HG02884 (cell line): ENCODE data around the gene ZNF750.
"Not testable (repeated sequence)": the region's sequence is repeated elsewhere in the genome, so short reads cannot be mapped to it uniquely, and the experiment has no call there.

Experiments used
- ATAC-seq: cut with Tn5 transposase; IDR thresholded peaks from one replicate; pipeline ENCODE4 v1.9.1; 2021; ENCODE audit warnings: mild to moderate bottlenecking, moderate library complexity; ENCODE audit not compliant: unreplicated experiment

The ZNF750 gene

DNA sequence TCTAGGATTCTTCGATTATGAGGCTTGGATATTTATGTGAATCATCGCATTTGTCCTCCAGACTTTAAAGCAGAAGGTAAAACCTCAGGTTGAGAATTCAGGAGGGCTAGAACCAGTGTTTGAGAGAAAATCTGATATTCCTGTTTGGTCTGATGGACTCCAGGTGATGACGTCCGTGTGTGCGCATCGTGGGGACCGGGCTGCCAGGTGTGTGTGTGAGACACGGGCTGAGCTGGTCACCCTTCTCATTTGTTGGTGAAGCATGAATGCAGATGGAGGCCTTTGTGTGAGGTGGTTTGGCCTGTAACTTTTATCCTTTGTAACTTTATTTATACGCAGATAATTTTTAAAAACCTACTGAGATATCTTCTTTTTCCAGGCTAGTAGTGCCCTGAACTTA is 42.8 kb downstream of the ZNF750 start:
- ATAC-seq: no peak

DNA sequence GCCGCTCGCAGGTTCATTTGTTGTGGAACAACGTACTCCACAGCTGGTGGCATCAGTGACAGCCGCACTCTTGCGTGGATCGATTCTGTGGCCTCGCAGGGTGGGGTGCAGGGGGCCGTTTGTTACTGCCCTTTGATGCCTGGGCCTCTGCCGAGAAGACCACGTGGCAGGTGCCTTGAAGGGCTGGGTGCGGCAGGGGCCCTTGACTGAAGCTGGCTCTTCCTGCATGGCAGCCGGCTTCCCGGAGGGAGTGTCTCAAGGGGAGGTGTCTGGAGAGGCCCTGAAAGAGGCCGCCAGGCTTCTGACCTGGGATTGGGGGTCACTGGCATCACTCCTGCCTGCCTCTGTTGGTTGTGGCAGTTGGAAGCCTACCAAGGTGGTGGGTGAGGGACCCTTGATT is 44.2 kb downstream of the ZNF750 start:
- ATAC-seq: no peak

DNA sequence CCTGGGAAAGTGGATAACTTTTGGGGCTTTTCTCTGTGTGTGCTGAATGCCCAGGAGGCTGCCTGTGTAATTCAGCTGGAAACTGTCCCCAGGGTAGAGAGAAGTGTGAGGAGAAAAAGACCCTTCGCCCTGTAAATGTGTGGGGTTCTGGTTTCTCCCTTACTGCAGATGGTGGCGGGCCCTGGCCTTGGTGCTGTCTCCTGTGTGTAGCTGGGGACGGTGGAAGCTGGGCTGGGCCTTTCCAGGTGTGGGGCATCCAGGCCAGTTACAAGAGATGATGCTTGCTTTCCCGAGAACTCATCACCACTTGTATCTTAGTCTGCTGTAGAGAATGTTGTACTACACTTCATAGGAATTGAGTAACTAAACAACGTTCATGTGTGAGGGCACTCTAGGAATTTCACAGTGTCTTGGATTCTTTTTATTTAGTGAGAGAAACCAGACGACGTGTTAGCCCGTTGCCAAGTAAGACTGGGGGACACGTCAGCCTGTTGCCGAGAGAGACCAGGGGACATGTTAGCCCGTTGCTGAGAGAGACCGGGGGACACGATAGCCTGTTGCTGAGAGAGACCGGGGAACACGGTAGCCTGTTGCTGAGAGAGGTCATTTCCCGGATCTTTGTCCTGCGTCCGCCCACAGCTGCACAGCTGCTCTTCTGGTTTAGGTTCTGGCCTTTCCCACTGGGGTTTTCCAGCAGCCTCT is 44.9 kb downstream of the ZNF750 start:
- ATAC-seq: no peak

DNA sequence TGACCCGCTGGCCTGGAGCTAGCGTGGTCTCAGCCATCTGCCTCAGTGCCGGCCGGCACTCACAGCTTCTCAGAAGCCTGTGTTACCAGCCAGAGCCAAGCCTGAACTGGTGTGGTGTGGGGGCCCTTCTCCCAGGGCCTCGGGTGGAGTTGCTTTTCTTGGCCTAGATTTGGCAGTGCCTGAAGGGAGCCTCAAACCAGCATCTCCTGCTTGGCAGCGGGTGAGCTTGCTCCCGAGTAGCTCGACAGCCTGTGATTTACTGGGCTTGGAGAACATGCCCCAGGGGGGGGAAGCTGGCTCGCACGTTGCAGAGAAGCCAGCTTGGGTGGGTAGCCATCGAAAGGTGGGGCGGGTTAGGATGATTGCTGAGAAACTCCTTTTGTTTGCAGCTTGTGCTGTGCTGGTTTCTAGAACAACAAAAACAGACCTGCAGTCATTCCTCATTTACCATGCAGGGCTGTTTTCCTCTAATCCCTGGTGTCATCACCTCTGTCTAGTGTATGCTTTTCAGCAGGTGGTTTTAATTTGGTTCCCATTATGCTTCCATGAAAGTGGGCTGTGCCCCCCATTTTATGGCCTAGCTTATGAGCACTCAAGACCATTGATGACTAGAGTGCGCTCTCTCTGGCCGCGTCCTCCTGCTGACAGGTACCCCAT is 45.7 kb downstream of the ZNF750 start:
- no peak for ATAC-seq

DNA sequence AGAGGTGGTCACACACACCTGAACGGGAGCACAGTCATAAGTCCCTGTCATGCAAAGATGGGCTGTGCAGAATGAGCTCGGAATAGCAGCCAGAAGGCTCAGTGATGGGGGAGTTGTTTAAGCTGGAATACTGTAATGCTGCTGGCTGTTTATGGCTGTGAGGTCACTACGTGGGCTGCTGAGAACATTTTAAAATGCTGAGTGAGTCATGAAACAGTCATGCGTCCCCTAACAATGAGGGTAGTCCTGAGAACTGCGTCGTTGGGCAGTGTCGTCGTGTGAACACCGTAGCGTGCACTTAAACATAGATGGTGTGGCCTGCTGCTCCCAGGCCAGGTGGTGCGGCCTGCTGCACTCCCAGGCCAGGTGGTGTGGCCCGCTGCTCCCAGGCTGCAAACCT is 48.3 kb downstream of the ZNF750 start:
- ATAC-seq: no peak

DNA sequence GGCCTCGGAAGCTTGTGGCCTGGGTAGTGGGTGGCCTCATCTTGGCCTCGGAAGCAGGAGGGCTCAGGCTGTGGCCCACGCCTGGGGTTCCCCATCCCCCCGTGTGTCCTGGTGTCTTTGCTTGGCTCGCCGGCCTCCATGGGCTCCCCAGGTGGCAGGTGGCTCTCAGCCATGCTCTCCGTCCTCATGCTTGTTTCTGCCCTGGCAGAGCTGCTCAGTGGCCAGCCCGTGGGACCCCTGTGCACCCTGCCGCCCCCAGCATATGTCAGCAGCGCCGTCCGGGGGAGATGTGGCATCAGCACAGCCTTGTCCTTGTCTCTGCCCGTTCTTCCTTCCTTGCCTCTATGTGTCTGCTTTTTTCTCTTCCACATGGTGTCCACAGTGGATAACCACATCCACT is 49.4 kb downstream of the ZNF750 start:
- ATAC-seq: no peak

DNA sequence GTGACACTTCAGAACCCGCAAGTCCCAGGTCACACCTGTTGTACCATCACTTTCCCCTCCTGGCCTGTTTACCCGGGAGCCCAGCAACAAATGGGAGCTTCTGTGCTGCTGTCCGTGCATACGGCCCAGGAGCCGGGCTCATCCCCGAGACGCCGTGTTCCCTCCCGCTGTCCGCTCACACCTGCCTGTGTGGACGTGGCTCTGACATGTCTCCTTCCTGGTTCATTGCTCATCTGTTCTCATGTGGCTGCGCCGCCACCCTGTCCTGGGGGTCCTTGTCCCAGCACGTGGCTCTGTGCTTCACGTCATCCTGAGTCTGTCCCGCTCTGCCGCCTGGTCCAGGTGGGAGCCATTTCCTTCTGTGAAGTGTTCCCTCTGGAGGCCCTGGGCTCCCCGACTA is 50.0 kb downstream of the ZNF750 start:
- ATAC-seq: no peak

DNA sequence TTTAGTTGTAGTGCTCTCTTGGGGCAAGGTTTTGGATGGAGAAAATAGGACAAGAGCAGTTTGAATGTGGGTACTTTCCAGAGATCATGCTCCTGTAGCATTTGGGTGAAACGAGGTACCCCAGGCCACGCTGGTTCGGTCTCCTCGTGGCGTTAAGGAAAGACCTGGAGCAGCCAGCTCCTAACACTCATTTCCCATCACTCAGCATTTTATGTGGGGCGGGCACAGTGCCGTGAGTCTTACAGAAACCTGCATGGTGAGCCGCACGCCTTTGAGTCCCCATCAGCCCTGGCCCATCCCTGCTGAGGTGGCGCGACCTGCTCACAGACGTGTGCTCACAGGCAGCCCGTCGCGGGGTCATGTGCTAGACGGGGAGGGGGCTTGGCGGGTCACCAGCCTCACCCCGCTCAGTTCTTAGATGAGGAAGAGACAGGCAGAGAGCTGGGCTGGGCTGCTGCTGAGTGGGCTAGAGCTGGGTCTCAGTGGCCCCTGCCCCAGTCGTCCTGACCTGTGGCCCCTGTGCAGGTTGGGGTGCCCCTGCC is 50.7 kb downstream of the ZNF750 start:
- no peak for ATAC-seq

DNA sequence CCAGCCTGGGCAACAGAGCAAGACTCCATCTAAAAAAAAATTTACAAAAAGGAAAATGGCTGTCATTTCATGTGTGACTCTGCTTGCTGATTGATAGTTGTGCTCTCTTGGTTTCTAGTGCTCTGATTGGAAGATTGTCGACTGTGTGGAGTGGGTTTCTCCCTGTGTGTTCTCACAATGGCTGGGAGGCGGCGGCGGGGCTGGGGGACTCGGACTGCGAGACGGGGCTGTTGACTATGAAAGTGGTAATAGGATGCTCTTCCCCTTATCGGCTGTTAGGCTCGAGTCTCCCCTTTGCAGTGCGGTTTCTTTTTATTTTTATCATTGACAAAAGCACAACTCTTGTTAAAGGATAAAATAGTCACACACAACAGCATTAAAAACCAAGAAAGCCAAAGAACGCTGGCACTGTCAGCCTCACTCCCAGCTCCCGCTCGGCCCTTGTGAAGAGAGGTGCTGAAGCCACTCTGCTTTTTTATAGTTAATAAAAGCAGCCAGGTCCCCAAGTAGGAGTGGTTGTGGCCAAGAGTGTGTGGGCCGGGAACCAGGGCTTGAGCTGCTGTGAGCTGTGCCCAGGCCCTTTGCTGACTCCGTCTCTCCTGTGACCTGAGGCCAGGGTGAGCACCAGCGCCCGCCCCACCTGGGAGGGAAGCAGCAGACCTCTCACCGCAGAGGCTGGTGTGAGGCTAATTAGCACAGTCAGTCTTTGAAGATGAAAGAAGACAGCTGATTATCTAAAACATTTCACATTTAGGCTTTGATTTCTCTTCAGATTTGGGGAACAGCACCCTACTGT is 51.4 kb downstream of the ZNF750 start:
- ATAC-seq: no peak

DNA sequence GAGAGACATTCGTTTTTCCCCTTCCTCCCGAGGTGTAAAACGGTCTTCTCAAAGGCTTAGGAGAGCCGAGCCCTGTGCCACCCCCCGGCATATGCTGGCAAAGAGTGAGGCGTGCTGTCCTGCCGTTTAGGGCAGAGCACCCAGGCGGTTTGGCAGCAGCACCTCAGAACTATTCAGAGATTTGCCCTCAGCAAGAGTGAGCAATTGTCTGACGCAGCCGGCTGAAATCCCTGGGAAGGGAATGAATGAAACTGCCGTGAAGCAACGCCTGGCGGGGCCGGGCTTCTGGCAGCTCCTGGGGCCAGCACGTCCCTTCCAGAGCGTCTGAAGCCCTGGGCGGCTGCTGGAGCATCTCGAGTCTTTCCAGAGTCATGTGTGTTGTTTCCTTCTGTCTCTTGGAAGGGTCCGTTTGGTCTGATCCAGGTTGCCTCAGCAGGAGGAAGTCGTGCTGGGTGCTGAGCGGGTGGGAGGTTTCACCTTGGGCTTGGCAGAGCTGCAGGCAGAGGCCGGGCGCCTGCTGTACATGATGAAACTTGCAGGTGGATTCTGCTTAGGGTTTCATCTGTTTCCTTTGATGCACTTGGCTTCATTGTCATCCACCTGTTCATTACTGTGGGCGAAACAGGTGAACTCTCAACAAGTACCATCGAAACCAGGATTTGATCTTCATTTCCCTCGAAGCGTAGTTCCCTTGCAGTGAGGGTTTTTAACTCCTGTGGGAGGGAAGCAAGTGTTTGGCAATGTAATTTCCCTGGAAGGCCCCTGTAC is 52.6 kb downstream of the ZNF750 start:
- no peak for ATAC-seq

DNA sequence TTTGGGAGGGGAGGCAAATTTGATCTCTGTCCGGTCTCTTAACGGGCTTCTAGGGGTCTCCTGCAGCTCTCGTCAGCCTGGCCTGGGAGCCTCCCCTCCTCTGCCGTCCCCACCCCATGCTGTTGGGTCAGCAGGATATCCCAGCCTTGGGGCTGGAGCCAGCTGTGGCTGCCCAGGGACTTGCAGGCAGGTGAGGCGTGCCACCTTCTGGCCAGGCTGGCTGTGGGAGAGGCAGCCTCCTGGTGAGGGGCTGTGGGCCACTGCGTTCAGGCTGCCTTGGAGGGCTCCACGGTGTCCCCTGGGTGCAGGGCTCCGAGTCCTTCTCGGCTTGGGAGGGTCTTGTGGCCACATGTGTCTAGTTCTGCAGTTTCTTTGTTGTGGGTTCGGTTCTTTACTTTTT is 53.4 kb downstream of the ZNF750 start:
- no peak for ATAC-seq

DNA sequence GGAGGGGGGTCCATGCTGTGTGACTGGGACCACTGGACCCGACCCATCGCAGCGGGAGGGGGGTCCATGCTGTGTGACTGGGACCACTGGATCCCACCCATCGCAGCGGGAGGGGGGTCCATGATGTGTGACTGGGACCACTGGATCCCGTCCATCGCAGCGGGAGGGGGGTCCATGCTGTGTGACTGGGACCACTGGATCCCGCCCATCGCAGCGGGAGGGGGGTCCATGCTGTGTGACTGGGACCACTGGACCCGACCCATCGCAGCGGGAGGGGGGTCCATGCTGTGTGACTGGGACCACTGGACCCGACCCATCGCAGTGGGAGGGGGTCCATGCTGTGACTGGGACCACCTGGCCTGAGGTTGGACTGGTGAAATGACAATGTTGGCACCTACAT is 54.2 kb downstream of the ZNF750 start:
- ATAC-seq: not testable (repeated sequence)

DNA sequence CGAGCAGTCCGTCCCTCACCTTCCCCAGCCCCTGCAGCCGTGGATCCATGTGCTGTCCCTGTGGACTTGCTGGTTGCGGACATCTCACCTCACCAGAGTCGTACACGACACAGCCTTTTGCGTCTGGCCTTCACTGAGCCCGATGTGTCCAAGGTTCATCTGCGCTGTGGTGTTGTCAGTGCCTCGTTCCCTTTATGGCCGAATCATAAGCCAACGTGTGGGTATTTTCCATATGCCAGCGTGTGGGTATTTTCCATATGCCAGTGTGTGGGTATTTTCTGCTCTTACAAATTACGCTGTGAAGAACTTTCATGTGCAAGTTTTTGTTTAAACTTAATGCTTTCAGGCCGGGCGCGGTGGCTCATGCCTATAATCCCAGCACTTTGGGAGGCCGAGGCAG is 56.3 kb downstream of the ZNF750 start:
- ATAC-seq: no peak

DNA sequence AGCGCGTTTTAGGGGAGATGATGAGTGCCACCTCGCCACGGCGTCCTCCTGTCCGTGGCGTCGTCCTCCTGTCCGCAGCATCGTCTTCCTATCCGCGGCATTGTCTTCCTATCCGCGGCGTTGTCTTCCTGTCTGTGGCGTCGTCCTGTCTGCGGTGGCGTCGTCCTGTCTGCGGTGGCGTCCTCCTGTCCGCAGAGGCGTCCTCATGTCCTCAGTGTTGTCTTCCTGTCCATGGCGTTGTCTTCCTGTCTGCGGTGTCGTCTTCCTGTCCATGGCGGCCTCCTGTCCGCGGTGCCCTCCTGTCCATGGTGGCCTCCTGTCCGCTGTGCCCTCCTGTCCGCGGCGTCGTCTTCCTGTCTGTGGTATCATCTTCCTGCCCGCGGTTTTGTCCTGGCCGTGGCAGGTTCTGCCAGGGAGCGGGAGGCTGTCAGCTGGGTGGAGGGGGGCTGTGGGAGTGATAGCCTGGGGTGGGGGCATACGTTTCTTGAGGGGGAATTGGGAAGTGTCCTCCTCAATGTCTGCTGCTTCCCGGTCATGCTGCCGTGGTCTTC is 57.1 kb downstream of the ZNF750 start:
- ATAC-seq: no peak

DNA sequence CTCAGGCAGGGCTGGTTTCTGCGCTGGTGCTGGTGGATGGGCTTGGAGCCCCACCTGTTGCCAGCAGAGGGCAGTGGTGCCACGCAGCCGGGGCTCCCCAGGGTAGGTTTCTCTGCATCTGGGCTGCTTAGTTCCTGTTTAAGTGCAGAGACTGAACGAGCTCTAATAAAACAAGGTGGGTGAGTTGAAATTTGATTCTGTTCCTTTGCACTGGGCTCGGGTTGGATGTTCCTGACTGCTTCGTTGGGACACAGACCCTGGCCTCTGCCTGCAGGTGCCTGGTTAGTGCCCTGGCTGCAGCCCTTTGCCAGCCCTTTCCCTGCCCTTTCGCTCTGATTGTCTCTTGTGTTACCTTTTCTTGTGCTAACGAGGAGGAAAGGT is 57.9 kb downstream of the ZNF750 start:
- no peak for ATAC-seq

DNA sequence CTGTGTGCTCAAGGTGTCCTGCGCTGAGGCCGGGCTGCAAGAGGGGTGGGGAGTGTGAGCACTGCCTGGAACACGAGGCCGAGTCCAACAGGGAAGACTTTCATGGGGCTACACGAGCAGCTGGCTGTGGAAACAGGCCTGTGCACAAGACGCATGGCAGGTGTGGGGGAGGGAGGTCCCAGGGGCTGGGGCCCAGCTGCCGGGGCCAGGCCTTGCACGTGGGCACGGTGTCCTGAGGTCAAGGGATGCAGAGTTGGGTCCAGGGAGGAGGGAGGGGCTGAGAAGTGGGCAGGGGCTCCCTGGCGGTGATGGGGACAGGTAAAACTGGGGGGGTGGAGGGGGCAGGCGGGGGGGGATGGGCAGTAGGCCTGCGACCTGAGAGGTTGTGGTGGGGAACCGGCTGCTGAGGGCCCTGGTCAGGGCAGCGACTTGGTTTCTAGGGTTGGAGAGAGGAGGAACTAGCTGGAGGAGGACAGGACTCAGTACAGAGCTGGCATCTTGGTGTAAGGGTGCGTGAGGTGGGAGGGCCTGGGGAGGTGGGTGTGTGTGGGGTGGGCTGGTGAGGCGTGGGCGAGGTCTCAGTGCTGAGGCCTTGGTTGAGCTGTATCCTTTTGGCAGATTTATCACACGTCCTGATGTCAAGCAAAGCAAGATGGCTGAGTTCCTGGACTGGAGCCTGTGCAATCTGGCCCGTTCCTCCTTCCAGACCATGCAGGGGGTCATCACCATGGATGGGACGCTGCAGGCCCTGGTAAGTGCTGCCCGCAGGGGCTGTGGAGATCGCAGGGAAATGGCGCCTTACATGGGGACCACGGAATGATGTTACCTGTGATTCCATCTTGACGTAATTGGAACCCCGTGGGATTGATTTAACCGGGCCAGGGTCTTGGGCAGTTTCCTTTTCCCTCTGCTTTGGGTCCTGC is 58.6 kb downstream of the ZNF750 start:
- ATAC-seq: no peak

DNA sequence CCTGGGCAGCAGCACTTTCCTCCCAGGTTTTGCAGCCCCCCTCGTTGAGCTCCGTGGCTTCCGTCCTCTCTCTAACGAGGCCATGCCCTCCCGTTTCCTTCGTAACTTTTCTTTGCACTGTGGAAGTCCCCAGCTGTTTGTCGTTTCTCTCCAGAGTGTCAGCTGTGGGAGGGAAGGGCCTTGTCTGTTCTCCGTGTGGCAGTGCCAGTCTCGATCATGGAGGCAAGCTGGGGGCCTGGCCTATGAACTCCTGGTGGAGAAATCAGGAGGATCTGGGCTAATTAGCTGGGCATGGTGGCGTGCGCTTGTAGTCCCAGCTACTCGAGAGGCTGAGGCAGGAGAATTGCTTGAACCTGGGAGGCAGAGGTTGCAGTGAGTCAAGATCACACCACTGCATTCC is 59.6 kb downstream of the ZNF750 start:
- ATAC-seq: no peak

DNA sequence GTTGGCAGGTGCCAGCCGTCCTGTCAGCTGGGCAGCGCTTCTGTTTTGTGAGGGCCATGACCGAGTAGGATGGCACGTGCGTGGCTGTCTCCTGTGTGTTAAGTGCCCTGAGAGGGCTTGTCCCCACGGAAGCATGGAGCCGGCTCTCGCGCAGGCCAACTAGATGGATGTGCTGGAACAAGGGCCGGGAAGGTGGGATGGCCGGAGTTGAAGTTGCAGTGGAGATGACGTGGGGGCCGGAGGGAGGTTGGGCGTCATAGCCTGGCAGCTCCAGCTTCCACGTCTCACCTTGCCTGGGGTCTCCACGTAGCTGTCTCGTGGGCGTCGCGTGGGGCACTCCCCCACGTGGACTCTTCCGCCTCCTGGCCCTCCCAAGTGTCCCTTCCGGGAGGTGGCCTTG is 60.3 kb downstream of the ZNF750 start:
- ATAC-seq: no peak
